Erythroblast (primary cell): ENCODE data around the gene BMP8A.

Experiments used
- GATA1 ChIP-seq: IDR thresholded peaks from 2 replicates; pipeline ENCODE4 v1.6.1; 2011; ENCODE audit warnings: low read depth, mild to moderate bottlenecking, control low read depth, low read length, moderate library complexity
- POLR2A ChIP-seq: IDR thresholded peaks from 2 replicates; pipeline ENCODE4 v1.6.1; 2011; ENCODE audit warnings: mild to moderate bottlenecking, low read length

GRCh38 chr1:39491146-39491921 lies at the start of gene BMP8A:
- no peak for TF ChIP-seq POLR2A
- TF ChIP-seq GATA1: no peak
